ENCODE results near the gene DGKZ. TPM values are rescaled to one million over a fixed set of nuclear protein-coding genes. Genes with fewer than 3 reads are reported as not detected.

The DGKZ gene
- total and polyA plus RNA-seq, 2 of the 13 experiments (the other 11 are each of a cell fraction or from before 2014, with no cell fraction given), result 15.8 to 20.7 TPM

DNA sequence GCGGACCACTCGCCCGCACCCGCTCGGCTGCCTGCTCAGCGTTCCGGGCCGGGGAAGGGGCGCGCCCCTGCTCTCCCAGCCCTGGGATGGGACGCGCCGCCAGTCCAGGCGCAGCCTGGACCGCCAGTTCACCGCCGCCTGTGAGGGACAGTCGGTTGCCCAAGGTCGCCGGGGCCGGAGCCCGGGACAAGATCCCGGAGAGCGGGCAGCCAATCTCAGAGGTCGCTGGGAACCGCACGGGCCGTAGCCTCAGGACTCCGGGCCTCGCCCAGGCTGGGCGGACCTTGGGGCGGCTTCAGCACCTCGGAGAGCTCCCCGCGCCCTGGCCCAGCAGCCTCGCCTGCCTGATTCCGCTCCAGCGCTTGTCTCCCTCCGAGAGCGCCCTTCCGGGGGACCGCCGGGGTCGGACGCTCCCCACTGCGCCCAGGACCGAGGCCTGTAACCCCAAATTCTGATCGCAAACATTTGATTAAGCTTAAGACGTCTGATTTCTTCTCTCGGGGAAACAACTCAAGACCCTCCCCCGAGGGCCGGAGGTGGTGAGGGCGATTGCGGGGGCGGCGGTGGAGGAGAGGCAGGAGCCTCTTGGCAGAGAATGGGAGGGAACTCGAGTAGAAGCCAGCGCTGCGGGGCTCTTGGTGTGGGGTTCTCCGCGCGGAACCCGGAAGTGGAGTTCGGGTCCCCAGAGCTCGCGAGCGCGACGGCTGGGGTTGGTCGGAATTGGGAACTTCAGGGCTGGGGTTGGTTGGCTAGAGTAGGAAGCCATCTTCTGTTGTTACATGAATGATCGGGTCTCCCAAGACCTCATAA, 45.4 kb downstream of the DGKZ start (continued):
- TF ChIP-seq ARNT2 (CRISPR knock-in tag; IDR thresholded peaks at IDR 0.05; ENCODE audit: low read depth) (peak; percentile 97), PHF8 (CRISPR knock-in tag; IDR thresholded peaks at IDR 0.05) (peak; percentile 57), FOSL1 (CRISPR knock-in tag; IDR thresholded peaks at IDR 0.05; ENCODE audit: borderline replicate concordance) (peak; percentile 72; the same call in 1 of the 2 replicates), ATRX (CRISPR knock-in tag; IDR thresholded peaks at IDR 0.05; ENCODE audit: borderline replicate concordance) (no peak), ZFP41 (CRISPR knock-in tag; IDR thresholded peaks at IDR 0.05; ENCODE audit: borderline replicate concordance) (peak; percentile 96), ZFX (CRISPR knock-in tag; IDR thresholded peaks at IDR 0.05; ENCODE audit: low read depth) (peak; percentile 65), ZNF543 (CRISPR knock-in tag; IDR thresholded peaks at IDR 0.05) (peak; percentile 88; the same call in 1 of the 2 replicates), ARHGAP35 (CRISPR knock-in tag; IDR thresholded peaks at IDR 0.05; ENCODE audit: borderline replicate concordance) (peak; percentile 99), XBP1 (CRISPR knock-in tag; IDR thresholded peaks at IDR 0.05) (peak; percentile 97), CBX5 (CRISPR knock-in tag; IDR thresholded peaks at IDR 0.05; ENCODE audit: borderline replicate concordance) (peak; percentile 90; the same call in 1 of the 2 replicates), ZNF230 (CRISPR knock-in tag; IDR thresholded peaks at IDR 0.05) (peak; percentile 99), CEBPB (IDR thresholded peaks at IDR 0.05; ENCODE audit: borderline replicate concordance, low read depth, low read length) (no peak), TEAD3 (CRISPR knock-in tag; optimal IDR thresholded peaks at IDR 0.05; ENCODE audit: borderline replicate concordance) (peak; percentile 83), ZMYM4 (CRISPR knock-in tag; IDR thresholded peaks at IDR 0.05) (peak; percentile 90), MED13 (CRISPR knock-in tag; IDR thresholded peaks at IDR 0.05) (peak; percentile 94), CBX1 (IDR thresholded peaks at IDR 0.05; ENCODE audit: low read depth) (no peak), RFXAP (CRISPR knock-in tag; IDR thresholded peaks at IDR 0.05; ENCODE audit: borderline replicate concordance) (peak; percentile 95), MAZ (IDR thresholded peaks at IDR 0.05; ENCODE audit: borderline replicate concordance, low read depth, low read length) (peak; percentile 18; the same call in 1 of the 2 replicates), MAZ (CRISPR knock-in tag; IDR thresholded peaks at IDR 0.05; ENCODE audit: low read depth) (peak; percentile 97), PRMT3 (CRISPR knock-in tag; IDR thresholded peaks at IDR 0.05; ENCODE audit: borderline replicate concordance, low read depth) (peak; percentile 94), DNMT1 (CRISPR knock-in tag; IDR thresholded peaks at IDR 0.05) (peak; percentile 60; the same call in 1 of the 2 replicates), ZNF260 (CRISPR knock-in tag; IDR thresholded peaks at IDR 0.05; ENCODE audit: borderline replicate concordance, low read depth) (no peak), ZNF839 (CRISPR knock-in tag; IDR thresholded peaks at IDR 0.05; ENCODE audit: borderline replicate concordance) (peak; percentile 89), REXO4 (CRISPR knock-in tag; IDR thresholded peaks at IDR 0.05; ENCODE audit: borderline replicate concordance) (0 out of 2 replicates have a peak, but pooled peaks have one; percentile 64)
- TF ChIP-seq, protein P1, sequence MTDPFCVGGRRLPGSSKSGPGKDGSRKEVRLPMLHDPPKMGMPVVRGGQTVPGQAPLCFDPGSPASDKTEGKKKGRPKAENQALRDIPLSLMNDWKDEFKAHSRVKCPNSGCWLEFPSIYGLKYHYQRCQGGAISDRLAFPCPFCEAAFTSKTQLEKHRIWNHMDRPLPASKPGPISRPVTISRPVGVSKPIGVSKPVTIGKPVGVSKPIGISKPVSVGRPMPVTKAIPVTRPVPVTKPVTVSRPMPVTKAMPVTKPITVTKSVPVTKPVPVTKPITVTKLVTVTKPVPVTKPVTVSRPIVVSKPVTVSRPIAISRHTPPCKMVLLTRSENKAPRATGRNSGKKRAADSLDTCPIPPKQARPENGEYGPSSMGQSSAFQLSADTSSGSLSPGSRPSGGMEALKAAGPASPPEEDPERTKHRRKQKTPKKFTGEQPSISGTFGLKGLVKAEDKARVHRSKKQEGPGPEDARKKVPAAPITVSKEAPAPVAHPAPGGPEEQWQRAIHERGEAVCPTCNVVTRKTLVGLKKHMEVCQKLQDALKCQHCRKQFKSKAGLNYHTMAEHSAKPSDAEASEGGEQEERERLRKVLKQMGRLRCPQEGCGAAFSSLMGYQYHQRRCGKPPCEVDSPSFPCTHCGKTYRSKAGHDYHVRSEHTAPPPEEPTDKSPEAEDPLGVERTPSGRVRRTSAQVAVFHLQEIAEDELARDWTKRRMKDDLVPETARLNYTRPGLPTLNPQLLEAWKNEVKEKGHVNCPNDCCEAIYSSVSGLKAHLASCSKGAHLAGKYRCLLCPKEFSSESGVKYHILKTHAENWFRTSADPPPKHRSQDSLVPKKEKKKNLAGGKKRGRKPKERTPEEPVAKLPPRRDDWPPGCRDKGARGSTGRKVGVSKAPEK (CRISPR knock-in tag; IDR thresholded peaks at IDR 0.05; ENCODE audit: borderline replicate concordance), result no peak
- TF ChIP-seq, protein P2, sequence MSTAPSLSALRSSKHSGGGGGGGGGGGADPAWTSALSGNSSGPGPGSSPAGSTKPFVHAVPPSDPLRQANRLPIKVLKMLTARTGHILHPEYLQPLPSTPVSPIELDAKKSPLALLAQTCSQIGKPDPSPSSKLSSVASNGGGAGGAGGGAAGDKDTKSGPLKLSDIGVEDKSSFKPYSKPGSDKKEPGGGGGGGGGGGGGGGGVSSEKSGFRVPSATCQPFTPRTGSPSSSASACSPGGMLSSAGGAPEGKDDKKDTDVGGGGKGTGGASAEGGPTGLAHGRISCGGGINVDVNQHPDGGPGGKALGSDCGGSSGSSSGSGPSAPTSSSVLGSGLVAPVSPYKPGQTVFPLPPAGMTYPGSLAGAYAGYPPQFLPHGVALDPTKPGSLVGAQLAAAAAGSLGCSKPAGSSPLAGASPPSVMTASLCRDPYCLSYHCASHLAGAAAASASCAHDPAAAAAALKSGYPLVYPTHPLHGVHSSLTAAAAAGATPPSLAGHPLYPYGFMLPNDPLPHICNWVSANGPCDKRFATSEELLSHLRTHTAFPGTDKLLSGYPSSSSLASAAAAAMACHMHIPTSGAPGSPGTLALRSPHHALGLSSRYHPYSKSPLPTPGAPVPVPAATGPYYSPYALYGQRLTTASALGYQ (CRISPR knock-in tag; IDR thresholded peaks at IDR 0.05), result peak; percentile 95

Measured in HepG2 (cell line).